Measurements from ENCODE around the gene DAO. TPM values are rescaled to one million over a fixed set of nuclear protein-coding genes. Genes with fewer than 3 reads are reported as not detected.
"Not testable (repeated sequence)": the region's sequence is repeated elsewhere in the genome, so short reads cannot be mapped to it uniquely, and the experiment has no call there.

DAO gene
- total RNA-seq, 2 donors from 2014 or later, result not detected

- no peak for TF ChIP-seq CTCF (IDR thresholded peaks at IDR 0.05)
- Histone ChIP-seq H3K27me3 (no peaks in the 10 kb centered on the region), H3K4me1 (peaks cover 0 to 30% of the 10 kb centered on the region in 2 donors), H3K9me3 (no peaks in the 10 kb centered on the region), H3K36me3 (no peaks in the 10 kb centered on the region), H3K27ac (no peak overlapping the region), H3K4me3 (no peak overlapping the region)
- DNase-seq (ENCODE audit: low spot score), result no peak
Measured at GRCh38 chr12:108860443-108860842, 19.4 kb upstream of the DAO start.

- H3K9me3 ChIP-seq, result no peaks in the 10 kb centered on the region
- no peak overlapping the region for H3K4me3 ChIP-seq
- no peak overlapping the region for H3K27ac ChIP-seq
- DNase-seq (ENCODE audit: low spot score), result no peak
- TF ChIP-seq CTCF (IDR thresholded peaks at IDR 0.05), result no peak
- no peaks in the 10 kb centered on the region for H3K27me3 ChIP-seq
- H3K36me3 ChIP-seq, result no peaks in the 10 kb centered on the region
- H3K4me1 ChIP-seq, result peaks cover 0 to 17% of the 10 kb centered on the region in 2 donors
Measured at GRCh38 chr12:108861878-108862587, 17.9 kb upstream of the DAO start.

GRCh38 chr12:108862588-108862959 lies 17.3 kb upstream of the DAO start:
- H3K27ac ChIP-seq, result no peak overlapping the region
- no peak for DNase-seq (ENCODE audit: low spot score)
- H3K36me3 ChIP-seq, result no peaks in the 10 kb centered on the region
- no peaks in the 10 kb centered on the region for H3K27me3 ChIP-seq
- H3K9me3 ChIP-seq, result no peaks in the 10 kb centered on the region
- TF ChIP-seq CTCF (IDR thresholded peaks at IDR 0.05), result no peak
- H3K4me1 ChIP-seq, result peaks cover 0 to 17% of the 10 kb centered on the region in 2 donors
- no peak overlapping the region for H3K4me3 ChIP-seq

GRCh38 chr12:108865169-108865568 lies 14.7 kb upstream of the DAO start:
- no peak for DNase-seq (ENCODE audit: low spot score)
- no peak overlapping the region for H3K27ac ChIP-seq
- no peaks in the 10 kb centered on the region for H3K27me3 ChIP-seq
- H3K4me3 ChIP-seq, result no peak overlapping the region
- H3K36me3 ChIP-seq, result no peaks in the 10 kb centered on the region
- TF ChIP-seq CTCF (IDR thresholded peaks at IDR 0.05), result no peak
- no peaks in the 10 kb centered on the region for H3K4me1 ChIP-seq
- H3K9me3 ChIP-seq, result no peaks in the 10 kb centered on the region

GRCh38 chr12:108866083-108866482 lies 13.8 kb upstream of the DAO start:
- H3K27me3 ChIP-seq; DNase-seq (ENCODE audit: low spot score); H3K9me3 ChIP-seq; H3K4me3 ChIP-seq; H3K27ac ChIP-seq; H3K36me3 ChIP-seq; H3K4me1 ChIP-seq: not testable (repeated sequence)

GRCh38 chr12:108868781-108869180 lies 11.1 kb upstream of the DAO start:
- no peak for TF ChIP-seq CTCF (IDR thresholded peaks at IDR 0.05)

More at GRCh38 chr12:108868781-108869180, 11.1 kb upstream of the DAO start:
- Histone ChIP-seq H3K27ac (no peak overlapping the region), H3K4me1 (no peaks in the 10 kb centered on the region), H3K9me3 (no peaks in the 10 kb centered on the region), H3K36me3 (no peaks in the 10 kb centered on the region), H3K27me3 (no peaks in the 10 kb centered on the region), H3K4me3 (no peak overlapping the region)
- no peak for DNase-seq (ENCODE audit: low spot score)

Data from right atrium auricular region (tissue), 2 donors.